Suprapubic skin (tissue), 4 donors: Measurements from ENCODE around the gene PARN.

Experiments
- POLR2A ChIP-seq, 2 donors: fragments of 450-650 bp; IDR thresholded peaks; one replicate each; pipeline ENCODE4 v1.6.1; 2017; ENCODE audit warnings: antibody characterized with exemption in 2 of 2, mild to moderate bottlenecking in 2 of 2, moderate library complexity in 2 of 2
- POLR2AphosphoS5 ChIP-seq, 3 donors: sonication (generic); formaldehyde crosslinking; IDR thresholded peaks; one replicate each; pipeline ENCODE4 v1.6.1; 2017; ENCODE audit warnings: antibody characterized with exemption in 3 of 3
- TF ChIP-seq, protein P1 (sequence below), 2 donors: fragments of 200-600 bp in 1 of 2; fragments of 450-650 bp in 1 of 2; sonication (generic) in 1 of 2; IDR thresholded peaks; one replicate each; pipeline ENCODE4 v1.5.1; 2016 to 2019; ENCODE audit warnings: antibody characterized with exemption in 2 of 2, mild to moderate bottlenecking in 1 of 2, moderate library complexity in 1 of 2

DNA sequence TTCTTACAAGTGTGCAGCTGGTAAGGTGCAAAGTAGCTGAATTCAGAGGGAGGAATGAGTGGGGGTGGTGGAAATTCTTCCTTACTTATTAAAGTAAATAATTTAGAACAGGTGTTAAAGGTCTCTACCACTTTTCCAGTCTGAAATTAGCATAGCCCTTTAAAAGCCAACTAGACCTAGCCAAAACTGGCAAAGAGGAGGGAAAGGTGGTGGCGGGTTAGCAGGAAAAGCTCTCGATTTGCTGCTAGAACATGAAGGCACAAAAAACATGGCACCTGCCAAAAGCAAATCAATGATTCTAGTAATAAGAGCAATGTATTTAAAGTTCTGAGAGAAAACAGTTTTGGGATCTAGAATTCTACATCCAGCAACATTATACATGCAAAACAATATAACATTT lies 157.7 kb downstream of the PARN start:
- TF ChIP-seq, protein P1, sequence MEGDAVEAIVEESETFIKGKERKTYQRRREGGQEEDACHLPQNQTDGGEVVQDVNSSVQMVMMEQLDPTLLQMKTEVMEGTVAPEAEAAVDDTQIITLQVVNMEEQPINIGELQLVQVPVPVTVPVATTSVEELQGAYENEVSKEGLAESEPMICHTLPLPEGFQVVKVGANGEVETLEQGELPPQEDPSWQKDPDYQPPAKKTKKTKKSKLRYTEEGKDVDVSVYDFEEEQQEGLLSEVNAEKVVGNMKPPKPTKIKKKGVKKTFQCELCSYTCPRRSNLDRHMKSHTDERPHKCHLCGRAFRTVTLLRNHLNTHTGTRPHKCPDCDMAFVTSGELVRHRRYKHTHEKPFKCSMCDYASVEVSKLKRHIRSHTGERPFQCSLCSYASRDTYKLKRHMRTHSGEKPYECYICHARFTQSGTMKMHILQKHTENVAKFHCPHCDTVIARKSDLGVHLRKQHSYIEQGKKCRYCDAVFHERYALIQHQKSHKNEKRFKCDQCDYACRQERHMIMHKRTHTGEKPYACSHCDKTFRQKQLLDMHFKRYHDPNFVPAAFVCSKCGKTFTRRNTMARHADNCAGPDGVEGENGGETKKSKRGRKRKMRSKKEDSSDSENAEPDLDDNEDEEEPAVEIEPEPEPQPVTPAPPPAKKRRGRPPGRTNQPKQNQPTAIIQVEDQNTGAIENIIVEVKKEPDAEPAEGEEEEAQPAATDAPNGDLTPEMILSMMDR (IDR thresholded peaks at IDR 0.05): no peak
- TF ChIP-seq POLR2AphosphoS5 (IDR thresholded peaks at IDR 0.05) (no peak), POLR2A (IDR thresholded peaks at IDR 0.05) (no peak)
